ENCODE results near the gene CYP1B1. TPM values are rescaled to one million over a fixed set of nuclear protein-coding genes. Genes with fewer than 3 reads are reported as not detected.

Gene CYP1B1
- total RNA-seq, 1 experiment from 2014 or later: 1.3 TPM

- Histone ChIP-seq H3K4me3 (ENCODE audit: low read depth, low read length) (no peak overlapping the region), H3K9me3 (no peaks in the 10 kb centered on the region), H3K36me3 (ENCODE audit: control insufficient read depth, insufficient read depth, low read length) (no peaks in the 10 kb centered on the region), H3K4me1 (peaks cover 9% of the 10 kb centered on the region), H3K27me3 (replicated peaks; ENCODE audit: control insufficient read depth, insufficient read depth, low read length) (no peaks in the 10 kb centered on the region)
- no peak for TF ChIP-seq CTCF (IDR thresholded peaks at IDR 0.05; ENCODE audit: insufficient read depth in 1 of 2, low read depth in 1 of 2, low read length in 1 of 2, severe bottlenecking in 1 of 2, unreplicated experiment in 1 of 2)
- intact Hi-C loops (cut with micrococcal nuclease; ENCODE audit: unreplicated experiment): no loop called here
- Mint-ChIP-seq H3K4me3 (ENCODE audit: unreplicated experiment) (no peak overlapping the region), H3K4me1 (ENCODE audit: low read depth, unreplicated experiment) (peaks cover 12% of the 10 kb centered on the region), H3K27me3 (ENCODE audit: insufficient read depth, unreplicated experiment) (no peaks in the 10 kb centered on the region), H3K36me3 (ENCODE audit: insufficient read depth, unreplicated experiment) (peaks cover 11% of the 10 kb centered on the region), H3K9me3 (ENCODE audit: unreplicated experiment) (no peaks in the 10 kb centered on the region), H3K27ac (ENCODE audit: unreplicated experiment) (no peak overlapping the region)
- BruUV-seq (replicated peaks): no TSS peak
- POLR2A ChIA-PET: no interaction called here
- no peak for DNase-seq
- CTCF ChIA-PET: no interaction called here
These were observed 1.7 kb downstream of the CYP1B1 start for GRCh38 chr2:38074058-38074763.

- H3K27me3 Mint-ChIP-seq (ENCODE audit: insufficient read depth, unreplicated experiment): no peaks in the 10 kb centered on the region
- TSS peak; percentile 9 for BruUV-seq (replicated peaks)
These were observed 2.5 kb downstream of the CYP1B1 start for GRCh38 chr2:38073211-38074057.

GRCh38 chr2:38070438-38070837 lies 5.5 kb downstream of the CYP1B1 start:
- intact Hi-C loops (cut with micrococcal nuclease; ENCODE audit: unreplicated experiment): no loop called here
- no TSS peak for BruUV-seq (replicated peaks)
- no peak overlapping the region for H3K4me3 ChIP-seq (ENCODE audit: low read depth, low read length)
- Mint-ChIP-seq H3K36me3 (ENCODE audit: insufficient read depth, unreplicated experiment) (peaks cover 5% of the 10 kb centered on the region), H3K4me3 (ENCODE audit: unreplicated experiment) (no peak overlapping the region), H3K9me3 (ENCODE audit: unreplicated experiment) (no peaks in the 10 kb centered on the region), H3K27me3 (ENCODE audit: insufficient read depth, unreplicated experiment) (no peaks in the 10 kb centered on the region), H3K27ac (ENCODE audit: unreplicated experiment) (no peak overlapping the region), H3K4me1 (ENCODE audit: low read depth, unreplicated experiment) (no peaks in the 10 kb centered on the region)
- no peaks in the 10 kb centered on the region for H3K36me3 ChIP-seq (ENCODE audit: control insufficient read depth, insufficient read depth, low read length)
- no peak for DNase-seq
- TF ChIP-seq CTCF (IDR thresholded peaks at IDR 0.05; ENCODE audit: insufficient read depth in 1 of 2, low read depth in 1 of 2, low read length in 1 of 2, severe bottlenecking in 1 of 2, unreplicated experiment in 1 of 2): no peak
- ChIA-PET POLR2A (no interaction called here), CTCF (no interaction called here)
- H3K9me3 ChIP-seq: no peaks in the 10 kb centered on the region
- H3K4me1 ChIP-seq: no peaks in the 10 kb centered on the region
- H3K27me3 ChIP-seq (replicated peaks; ENCODE audit: control insufficient read depth, insufficient read depth, low read length): no peaks in the 10 kb centered on the region

More at GRCh38 chr2:38073211-38074057, 2.5 kb downstream of the CYP1B1 start:
- H3K4me1 ChIP-seq: peaks cover 1% of the 10 kb centered on the region
- H3K9me3 ChIP-seq: no peaks in the 10 kb centered on the region
- Mint-ChIP-seq H3K4me1 (ENCODE audit: low read depth, unreplicated experiment) (peaks cover 6% of the 10 kb centered on the region), H3K36me3 (ENCODE audit: insufficient read depth, unreplicated experiment) (peaks cover 11% of the 10 kb centered on the region), H3K9me3 (ENCODE audit: unreplicated experiment) (no peaks in the 10 kb centered on the region), H3K4me3 (ENCODE audit: unreplicated experiment) (no peak overlapping the region), H3K27ac (ENCODE audit: unreplicated experiment) (no peak overlapping the region)
- ChIA-PET CTCF (no interaction called here), POLR2A (no interaction called here)
- DNase-seq: no peak
- no peak overlapping the region for H3K4me3 ChIP-seq (ENCODE audit: low read depth, low read length)
- H3K36me3 ChIP-seq (ENCODE audit: control insufficient read depth, insufficient read depth, low read length): no peaks in the 10 kb centered on the region
- no peaks in the 10 kb centered on the region for H3K27me3 ChIP-seq (replicated peaks; ENCODE audit: control insufficient read depth, insufficient read depth, low read length)
- no peak for TF ChIP-seq CTCF (IDR thresholded peaks at IDR 0.05; ENCODE audit: insufficient read depth in 1 of 2, low read depth in 1 of 2, low read length in 1 of 2, severe bottlenecking in 1 of 2, unreplicated experiment in 1 of 2)
- intact Hi-C loops (cut with micrococcal nuclease; ENCODE audit: unreplicated experiment): no loop called here
